GM10266 (cell line): ENCODE results near the gene NOTUM.

ENCODE experiments used
- DNase-seq: peaks from one replicate; pipeline ENCODE4 v3.0.0; 2012; ENCODE audit errors: extremely low spot score
- CTCF ChIP-seq: IDR thresholded peaks from 2 replicates; pipeline ENCODE4 v1.5.1; 2012; ENCODE audit warnings: mild to moderate bottlenecking, low read depth; ENCODE audit not compliant: control insufficient read depth, insufficient read depth; ENCODE audit errors: missing control alignments

Gene NOTUM

GRCh38 chr17:81903415-81903831 lies 57.6 kb downstream of the NOTUM start:
- no peak for TF ChIP-seq CTCF
- no peak for DNase-seq

- TF ChIP-seq CTCF = no peak
- DNase-seq = no peak
These were observed 58.2 kb downstream of the NOTUM start for GRCh38 chr17:81902653-81903414.
